ENCODE measurements around the gene DNAH17.
A peak's percentile ranks its signal among the peaks of the same experiment; 100 is the strongest.

The DNAH17 gene

DNA sequence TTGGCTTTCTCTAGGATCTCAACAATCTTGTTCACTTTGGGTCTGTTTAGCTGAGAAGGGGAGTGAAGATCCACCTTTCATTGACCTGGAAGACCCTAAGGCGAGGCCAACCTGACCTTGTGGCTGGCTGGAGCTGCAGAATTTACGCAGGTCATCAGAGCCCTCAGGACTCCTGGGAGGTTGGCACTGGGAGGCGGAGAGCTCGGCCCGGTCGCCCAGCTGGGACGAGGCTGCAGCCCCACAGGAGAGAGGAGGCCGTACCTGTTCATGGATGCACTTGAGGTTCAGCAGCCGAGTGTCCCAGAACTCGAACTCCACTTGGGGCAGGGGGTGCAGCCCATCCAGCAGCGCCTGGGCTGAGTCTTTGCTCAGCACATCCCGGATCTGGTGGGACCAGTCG is 5.9 kb downstream of the DNAH17 start:
- no peak for DNase-seq

DNA sequence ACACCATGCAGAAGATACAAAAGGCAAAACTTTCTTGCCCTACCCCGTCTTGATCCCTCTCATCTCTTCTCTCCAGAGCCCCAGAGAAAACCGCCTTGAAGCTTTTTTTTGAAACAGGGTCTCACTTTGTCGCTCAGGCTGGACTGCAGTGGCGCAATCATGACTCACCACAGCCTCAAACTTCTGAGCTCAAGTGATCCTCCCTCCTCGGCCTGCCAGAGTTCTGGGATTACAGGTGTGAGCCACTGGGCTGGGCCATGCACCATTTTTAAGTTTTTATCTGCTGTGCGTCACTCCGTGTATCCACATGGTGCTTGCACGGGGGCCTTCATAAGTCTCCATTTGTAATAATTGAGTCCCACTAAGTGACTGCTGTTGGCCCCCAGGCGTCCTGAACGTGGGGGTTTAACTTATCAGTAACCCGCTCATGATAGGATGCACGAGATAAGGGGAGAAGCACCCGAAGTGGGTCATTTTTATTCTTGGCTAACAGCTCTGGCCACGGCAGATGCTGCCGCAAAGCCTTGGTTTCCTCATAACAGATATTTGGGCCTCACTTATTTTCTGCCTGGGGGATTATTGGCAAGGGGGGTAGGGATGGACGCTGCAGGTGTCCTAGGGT is 8.6 kb downstream of the DNAH17 start:
- no peak for DNase-seq

DNA sequence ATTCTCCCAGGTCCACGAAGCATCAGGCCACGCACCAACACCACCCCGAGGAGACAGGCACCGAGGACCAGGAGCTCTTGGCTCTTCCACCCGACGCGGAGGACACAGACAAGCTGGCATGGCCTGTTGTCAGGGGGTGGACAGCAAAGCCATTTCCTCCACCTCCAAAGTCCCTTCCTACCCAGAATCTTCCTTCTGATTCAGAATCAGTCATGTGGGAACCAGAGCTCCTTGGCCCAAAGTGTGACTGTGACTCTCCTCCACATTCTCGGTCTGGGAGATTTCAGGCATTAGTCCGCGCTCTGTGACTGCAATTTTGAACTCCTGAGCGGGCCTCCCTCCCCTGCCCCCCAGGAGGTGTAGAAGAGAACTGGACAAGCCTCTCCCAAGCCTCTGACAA is 9.2 kb downstream of the DNAH17 start:
- no peak for DNase-seq

DNA sequence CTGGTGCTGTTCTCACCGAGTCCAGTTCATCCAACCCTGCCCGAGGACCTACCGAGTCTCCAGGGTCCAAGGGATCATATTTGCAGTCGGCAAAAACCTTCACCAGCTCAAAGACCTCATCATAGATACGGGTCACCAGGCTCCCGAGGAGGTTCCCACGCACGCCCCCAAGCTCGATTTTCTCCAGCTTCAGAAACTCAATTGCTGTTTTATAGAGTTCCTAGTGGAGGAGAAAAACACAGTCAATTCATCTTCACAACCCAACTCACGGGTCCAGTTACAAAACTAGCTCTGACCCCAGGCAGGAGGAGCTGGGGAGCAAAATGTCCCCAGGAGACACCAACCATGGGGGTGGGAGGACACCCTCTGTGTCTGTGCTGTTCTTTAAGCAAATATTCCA is 10.2 kb downstream of the DNAH17 start:
- DNase-seq: no peak

DNA sequence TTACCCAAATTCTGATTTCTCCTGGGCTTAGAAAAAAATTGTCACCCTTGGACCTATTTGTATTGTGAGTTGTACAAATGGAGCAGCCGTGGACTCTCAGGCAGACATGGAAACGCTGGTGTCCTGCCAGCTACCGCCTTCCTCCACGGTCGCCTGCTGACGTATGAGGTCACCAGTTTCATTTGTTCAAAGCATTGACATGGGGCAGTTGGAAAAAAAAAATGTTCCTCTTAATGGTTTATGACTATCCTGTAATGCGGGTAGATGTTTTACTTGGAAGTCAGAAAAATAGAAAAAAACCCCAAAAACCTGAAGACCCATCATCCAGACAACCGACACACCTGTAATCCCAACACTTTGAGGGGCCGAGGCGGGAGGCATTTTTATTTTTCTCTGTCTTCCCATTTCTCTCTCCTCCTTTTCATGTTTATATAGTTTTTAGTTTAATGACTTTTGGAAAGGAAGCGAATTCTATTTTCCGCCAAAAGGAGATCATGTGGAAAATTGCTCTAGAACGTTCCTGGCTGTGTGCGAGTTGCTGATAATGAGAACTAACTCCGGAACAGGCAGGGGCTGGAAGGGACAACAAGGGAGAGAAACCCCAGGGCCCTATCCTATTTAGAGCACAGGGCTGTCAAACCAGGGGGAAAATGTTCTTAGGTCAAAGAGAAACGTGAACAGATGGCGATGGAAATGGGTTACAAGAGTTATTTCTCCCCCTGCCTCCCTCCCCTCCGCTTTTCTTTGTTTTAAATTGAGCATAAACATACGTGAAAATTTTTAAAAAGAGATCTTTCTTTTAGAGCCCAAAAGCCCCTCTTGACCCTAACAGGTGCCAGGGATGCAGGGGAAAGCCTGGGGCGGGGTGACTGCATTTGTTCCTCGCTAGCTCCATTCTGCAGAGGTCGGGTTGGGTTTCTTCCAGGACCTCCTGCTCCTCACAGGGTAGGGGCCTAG is 13.7 kb downstream of the DNAH17 start:
- DNase-seq: no peak

DNA sequence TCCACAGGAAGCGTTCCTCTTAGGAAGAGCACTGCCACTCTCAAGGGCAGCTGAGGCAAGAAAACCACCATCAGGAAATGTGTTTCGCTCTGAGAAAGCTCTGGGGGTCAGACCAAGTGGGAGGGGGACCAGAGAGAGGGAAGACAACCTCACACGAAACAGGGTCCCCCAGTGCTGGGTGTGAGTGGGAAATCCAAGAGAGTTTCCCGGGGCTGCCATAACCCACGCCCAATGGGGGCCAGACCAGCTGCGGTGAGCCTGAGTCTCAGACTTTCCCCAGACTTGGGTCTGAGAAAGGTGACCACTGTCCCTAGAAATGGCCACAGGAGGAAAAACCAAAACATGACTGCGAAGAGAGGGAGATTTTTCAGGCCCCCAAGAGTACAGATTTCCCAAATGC is 14.5 kb downstream of the DNAH17 start:
- DNase-seq: no peak

DNA sequence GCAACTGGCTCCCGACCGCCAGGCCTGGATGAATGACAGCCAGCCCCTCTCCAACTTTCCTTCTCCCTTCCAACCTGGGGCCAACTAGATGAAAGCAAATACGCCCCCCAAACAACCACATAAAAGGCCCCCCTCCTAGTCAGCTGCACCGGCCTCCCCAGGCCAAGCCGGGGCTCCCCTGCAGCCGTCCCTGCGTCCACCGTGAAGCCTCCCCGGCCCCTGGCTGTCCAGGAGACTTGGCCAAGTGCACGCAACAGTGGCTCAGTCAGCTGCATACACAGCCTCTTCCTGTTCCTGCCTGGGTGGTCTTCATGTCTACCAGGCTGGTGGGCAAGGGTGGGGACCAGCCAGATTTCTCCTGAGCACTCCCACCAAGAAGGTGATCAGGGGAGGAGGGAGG is 16.0 kb downstream of the DNAH17 start:
- DNase-seq: no peak

DNA sequence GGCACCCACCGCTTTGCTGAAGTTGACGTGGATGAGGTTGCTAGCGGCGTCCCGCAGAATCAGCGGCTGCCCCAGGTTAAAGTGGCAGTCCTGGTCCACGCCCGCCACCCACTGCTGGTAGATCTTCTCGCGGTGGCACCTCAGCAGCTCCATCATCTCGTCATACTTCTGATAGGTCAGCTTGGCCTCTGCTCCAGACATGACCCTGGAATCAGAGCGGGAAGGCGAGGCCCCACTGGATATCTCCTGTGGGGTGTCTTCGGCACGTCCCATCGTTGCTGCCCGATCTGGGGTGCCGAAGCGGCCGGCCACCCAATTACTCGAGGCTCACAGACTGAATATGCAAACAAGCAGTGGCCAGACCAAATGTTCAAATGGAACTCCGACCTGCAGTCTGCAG is 16.5 kb downstream of the DNAH17 start:
- no peak for DNase-seq

DNA sequence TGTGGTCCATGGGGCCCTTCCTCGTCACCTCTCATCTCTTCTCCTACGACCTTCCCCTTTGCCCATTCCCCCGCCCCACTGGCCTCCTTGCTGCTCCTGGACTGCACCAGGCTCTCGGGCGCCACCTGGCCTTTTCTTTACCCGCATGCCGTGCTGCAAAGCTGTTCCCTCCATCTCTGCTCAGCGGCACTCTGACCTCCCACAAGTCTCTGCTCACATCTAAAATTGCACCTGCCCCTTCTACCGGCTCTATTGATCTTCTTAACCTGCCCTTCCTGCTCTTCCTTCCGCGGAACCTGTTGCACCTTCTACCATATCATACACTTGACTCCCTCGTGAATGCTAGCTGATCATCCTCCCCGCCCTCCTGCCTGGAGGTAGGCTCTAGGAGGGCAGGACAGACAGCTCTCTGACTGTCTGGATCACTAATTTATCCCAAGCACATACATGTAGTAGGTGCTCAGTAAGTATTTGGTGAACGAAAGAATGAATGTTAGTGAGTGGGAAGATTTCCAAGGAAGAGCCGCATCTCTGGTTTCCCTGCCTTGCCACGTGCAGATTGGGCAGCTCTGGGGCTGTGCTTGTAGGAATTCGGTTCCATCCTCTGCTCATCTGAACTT is 17.3 kb downstream of the DNAH17 start:
- no peak for DNase-seq

DNA sequence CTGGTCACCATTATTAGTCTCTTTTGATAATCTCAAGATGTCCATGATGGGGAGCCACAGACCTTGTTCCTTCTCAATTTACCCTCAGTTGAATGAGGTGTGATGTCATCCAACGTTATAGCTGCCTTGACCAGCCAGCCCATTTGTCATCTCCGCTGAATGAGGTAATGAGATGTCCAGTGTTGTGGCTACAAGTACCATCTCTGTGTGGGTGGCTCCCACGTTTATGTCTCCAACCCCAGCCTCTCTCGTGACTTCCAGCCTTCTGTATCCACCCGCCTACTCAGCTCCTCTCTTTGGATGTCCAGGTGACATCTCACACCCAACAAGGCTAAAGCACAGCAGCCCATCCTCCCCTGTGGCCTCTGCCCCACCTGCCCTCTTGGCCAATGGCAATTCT is 18.2 kb downstream of the DNAH17 start:
- DNase-seq: no peak

DNA sequence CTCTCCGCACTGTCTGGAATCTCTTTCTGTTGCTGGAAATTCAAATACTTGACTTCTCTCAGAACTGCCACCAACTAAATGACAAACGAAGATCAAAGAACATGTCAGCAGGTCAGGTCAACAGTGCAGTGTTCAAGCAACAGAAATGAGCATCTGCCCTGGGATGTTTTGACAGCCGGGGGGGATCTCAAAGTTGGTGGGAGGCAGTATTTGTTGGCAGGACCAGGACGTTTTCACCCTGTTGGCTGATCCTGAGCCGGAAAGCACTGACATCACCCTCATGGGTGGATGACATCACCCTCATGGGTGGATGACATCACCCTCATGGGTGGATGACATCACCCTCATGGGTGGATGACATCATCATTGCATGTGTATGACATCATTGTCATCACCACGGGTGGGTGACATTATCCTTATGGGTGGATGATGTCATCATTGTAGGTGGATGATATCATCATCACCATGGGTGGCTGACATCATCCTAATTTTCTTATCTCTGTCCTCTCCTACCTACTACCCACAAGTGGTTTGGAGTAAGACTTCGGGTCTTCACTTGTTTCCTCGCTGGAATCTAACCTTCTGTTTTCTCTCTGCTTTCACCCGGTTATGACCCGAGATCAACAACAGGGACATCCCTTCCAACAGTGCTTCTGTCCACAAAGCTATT is 18.9 kb downstream of the DNAH17 start:
- no peak for DNase-seq

DNA sequence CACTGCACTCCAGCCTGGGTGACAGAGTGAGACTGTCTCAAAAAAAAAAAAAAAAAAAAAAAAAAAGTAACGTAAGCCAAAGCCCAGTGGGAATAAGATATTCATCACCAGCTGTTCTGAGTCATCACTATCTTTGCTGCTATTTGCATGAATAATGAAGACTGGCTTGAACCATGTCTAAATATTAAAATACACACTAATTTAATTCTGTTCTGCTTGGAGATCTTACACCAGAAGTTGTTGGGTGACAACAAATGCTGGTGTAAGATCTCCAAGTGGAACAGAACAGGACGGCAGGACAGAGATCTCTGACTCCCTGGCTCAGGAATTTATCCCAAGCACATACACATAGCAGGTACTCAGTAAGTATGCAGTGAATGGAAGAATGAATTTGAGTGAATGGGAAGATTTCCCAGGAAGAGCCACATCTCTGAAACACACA is 19.6 kb downstream of the DNAH17 start:
- DNase-seq: peak; percentile 22

DNA sequence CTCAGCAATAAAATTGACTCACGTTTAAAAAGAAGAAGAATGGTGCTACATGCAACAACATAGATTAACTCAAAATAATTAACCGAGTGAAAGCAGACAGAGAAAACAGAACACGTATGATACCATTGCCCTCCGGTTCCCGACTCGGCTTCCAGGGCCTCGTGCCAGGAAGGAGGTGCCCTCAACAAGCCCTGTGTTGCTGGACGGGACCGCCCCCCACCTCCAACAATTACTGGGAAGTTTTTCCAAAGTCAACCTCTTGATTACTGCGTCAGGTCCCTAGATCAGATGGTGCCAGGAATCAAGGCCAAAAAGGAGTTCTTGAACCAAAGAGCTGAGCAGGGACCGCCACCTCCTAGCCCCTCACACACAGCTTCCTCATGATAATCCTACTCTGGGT is 20.4 kb downstream of the DNAH17 start:
- no peak for DNase-seq

DNA sequence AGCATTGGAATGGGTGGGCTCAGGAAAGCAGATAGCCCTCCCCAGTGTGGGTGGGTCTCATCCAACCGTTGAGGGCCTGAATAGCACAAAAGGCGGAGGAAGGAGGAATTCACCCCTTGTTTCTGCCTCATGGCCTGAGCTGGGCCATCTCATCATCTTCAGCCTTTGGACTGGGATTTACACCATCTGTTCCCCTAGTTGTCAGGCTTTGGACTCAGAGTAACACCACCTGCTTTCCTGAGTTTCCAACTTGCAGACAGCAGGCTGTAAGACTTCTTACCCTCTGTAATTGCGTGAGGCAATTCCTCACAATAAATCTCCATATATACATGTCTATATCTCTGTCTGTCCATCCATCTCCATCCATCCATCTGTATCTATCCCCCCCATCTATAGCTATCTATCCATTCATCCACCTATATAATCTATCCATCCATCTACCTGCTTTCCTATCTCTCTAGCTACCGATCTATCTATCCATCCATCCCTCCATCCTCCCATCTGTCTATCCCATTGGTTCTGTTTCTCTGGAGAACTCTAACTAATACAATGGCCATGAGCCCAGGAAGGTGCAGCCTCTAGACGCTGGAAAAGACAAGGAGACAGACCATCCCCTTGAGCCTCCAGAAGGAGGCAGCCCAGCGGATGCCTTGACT is 21.3 kb downstream of the DNAH17 start:
- no peak for DNase-seq

DNA sequence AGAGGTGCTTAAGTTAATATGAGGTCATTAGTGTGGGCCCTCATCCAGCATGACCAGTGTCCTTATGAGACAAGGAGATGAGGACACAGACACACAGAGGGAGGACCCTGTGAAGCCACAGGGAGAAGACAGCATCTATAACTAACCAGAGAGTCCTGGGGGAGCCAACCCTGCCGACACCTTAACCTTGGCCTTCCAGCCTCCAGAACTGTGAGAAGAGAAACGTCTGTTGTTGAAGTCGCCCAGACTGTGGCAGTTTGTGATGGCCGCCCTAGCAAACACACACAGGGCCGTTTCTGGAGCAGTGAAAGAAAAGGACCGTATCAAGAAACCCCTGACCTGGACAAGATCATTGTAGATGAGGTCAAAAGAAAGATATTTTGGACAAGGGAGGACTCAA is 26.7 kb downstream of the DNAH17 start:
- no peak for DNase-seq

DNA sequence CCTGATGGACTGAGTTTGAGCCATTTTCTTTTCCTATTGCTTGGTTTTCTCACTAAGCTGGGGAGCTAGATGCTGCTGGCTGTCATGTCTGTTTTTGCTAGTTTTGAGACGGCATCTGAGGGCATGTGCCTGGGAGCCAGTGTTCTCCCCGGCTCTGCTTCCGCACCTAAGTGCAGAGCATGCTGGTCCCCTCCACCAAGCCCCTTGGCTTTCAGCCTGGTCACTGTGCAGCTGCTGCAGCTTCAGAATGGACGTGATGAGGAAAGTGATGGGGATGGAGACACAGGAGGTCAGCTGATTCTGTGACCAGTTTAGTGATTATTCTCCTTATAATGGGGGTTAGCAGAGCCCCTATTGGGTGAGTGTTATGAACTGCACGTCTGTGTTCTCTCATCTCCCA is 28.5 kb downstream of the DNAH17 start:
- DNase-seq: no peak

DNA sequence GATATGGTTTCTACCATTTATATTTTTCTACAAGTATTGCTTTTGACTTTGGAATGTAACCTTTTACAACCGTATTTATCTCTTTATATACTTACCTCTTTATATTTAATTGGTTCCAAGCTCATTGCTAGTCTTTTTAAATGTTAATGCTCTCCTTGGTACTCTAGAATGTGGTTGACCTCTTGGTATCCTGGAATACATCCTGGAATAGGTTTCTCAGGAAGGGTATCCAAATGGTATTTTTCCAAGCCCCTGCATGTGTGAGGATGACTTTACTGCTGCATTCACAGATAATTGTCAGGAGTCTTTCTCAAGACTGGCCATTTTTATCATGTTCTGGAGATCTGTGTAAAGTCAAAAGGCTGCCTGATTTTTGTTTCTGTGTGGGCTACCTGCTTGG is 30.2 kb downstream of the DNAH17 start:
- no peak for DNase-seq

DNA sequence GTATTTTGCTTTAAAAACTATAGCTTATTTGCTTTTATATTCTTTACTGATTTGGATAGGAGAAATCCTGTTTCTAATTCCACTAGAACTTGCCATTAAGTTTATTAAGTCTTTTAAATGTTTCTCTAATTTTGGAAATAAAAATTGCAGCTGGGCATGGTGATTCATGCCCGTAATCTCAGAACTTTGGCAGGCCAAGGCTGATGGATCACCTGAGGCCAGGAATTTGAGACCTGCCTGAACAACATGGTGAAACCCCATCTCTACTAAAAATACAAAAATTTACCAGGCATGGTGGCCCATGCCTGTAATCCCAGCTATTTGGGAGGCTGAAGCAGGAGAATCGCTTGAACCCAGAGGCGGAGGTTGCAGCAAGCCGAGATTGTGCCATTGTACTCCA is 30.7 kb downstream of the DNAH17 start:
- DNase-seq: no peak

DNA sequence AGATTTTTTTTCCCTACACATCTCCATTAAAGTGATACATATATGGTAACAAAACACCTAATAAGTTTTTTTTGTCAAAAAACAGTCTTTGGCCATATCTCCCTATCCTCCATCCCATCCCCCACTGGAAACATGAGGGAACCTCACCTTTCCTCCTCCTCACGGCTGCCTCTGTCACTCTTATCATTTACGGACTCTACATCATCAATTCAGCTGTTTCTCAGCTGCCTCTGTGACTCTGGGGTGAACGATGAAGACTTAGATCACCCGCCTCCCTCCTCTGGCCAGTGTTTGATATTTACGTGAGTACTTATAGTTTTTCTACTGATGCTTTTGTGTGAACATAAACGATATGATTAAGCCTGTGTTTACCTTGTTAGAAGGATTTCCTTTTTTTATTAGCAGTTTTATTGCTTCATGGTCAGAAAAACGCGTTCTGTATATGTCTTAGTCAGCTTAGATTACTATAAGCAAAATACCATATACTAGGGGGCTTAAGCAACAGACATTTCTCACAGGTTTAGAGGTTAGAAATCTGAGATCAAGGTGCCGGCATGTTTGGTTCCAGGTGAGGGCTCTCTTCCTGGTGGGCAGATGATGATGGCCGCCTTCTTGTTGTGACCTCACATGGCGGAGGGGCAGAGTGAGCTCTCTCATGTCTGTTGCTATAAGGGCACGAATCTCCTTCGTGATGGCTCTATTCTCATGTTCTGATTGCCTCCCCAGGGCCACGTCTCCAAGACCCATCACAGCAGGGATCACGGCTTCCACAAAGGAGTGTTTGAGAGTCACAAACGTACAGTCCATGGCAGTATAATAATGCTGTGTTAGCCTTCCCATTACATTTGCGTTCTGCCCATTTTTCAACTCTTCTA is 32.1 kb downstream of the DNAH17 start:
- no peak for DNase-seq

DNA sequence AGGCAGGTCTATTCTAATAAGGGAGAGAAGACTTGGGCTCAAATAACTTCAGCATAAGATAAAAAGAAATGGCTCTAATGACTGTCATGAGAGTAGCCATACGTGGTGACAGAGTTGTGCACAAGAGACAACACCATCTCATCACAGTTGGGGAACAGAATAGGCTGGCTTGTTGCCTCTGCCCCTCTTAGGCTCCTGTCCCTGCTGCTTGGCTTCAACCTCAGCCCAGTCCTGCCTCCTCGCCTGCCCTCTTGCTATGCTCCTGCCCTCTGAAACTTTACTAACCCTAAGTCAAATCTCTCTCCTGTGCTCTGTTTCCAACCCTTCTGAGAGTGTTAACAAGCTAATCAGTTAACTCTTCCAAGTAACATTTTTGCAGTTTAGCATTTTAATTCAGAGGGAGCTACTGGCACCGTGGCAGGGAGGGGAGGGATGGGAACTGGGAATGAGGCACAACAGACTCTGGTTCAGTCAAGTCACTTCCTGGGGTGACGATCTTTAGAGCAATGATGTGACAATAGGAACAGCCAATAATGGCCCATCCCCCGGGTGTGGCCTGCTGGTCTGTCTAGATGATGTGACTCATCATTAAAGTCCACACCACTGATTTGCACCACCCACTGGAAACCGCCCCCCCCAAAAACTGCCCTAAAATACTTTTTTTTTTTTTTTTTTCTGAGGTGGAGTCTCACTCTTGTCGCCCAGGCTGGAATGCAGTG is 35.5 kb downstream of the DNAH17 start:
- no peak for DNase-seq

DNA sequence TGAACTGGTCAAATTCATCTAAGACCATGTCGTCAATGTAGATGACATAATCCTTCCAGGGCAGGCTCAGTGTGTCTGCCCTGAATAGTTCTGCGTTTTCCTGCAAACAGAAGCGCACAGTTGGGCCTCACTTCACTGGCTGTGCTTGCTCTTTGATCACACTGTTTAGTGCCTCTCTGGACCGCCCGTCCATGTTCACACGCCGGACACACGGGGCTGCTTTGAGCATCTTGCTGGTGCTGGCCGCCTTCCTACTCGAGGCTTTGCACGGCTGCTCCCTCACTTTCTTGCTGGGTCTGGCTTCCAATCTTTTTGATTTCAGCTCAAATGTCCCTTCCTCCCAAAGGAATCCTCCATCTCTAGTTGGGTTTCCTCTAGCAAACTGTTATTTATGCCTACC is 37.4 kb downstream of the DNAH17 start:
- no peak for DNase-seq

Measured in amniotic stem cell (primary cell).